Right atrium auricular region (tissue), 2 donors: ENCODE data around the gene NHERF2. TPM values are rescaled to one million over a fixed set of nuclear protein-coding genes. Genes with fewer than 3 reads are reported as not detected.
A peak's percentile ranks its signal among the peaks of the same experiment; 100 is the strongest.
"Not testable (repeated sequence)": the region's sequence is repeated elsewhere in the genome, so short reads cannot be mapped to it uniquely, and the experiment has no call there.

Experiments
- DNase-seq: peaks from one replicate; pipeline ENCODE4 v3.0.0-alpha.2; 2019; ENCODE audit warnings: low spot score
- H3K27ac ChIP-seq, 2 donors: fragments of 200-600 bp; sonication (generic); 1 replicate in 1 of 2; 2 replicates in 1 of 2; pipeline ENCODE4 v1.5.1; 2016 to 2019
- H3K27me3 ChIP-seq, 2 donors: fragments of 200-600 bp; sonication (generic); one replicate each; pipeline versions ENCODE4 v1.5.1 to v1.6.0; 2017 to 2019
- H3K36me3 ChIP-seq: fragments of 200-600 bp; sonication (generic); one replicate; pipeline ENCODE4 v1.5.1; 2016
- H3K4me1 ChIP-seq, 2 donors: fragments of 200-600 bp; sonication (generic); one replicate each; pipeline versions ENCODE4 v1.5.1 to v1.6.0; 2017 to 2019
- H3K4me3 ChIP-seq, 2 donors: fragments of 200-600 bp; sonication (generic); 1 replicate in 1 of 2; 2 replicates in 1 of 2; pipeline ENCODE4 v1.5.1; 2017 to 2019; ENCODE audit warnings: mild to moderate bottlenecking in 1 of 2, moderate library complexity in 1 of 2
- H3K9me3 ChIP-seq, 2 donors: fragments of 200-600 bp; sonication (generic); one replicate each; pipeline ENCODE4 v1.5.1; 2019
- CTCF ChIP-seq, 2 donors: fragments of 200-600 bp; sonication (generic); IDR thresholded peaks; one replicate each; pipeline ENCODE4 v1.5.1; 2019; ENCODE audit warnings: antibody characterized with exemption in 2 of 2
- total RNA-seq, 2 donors: library from RNA; depleted of rRNA; stranded (reverse); fragments of >200 nt; gene quantifications; one replicate each; pipeline ENCODE4 v1.1.0, GENCODE V29; 2016

Gene NHERF2
- total RNA-seq, 2 donors from 2014 or later = 187 to 213 TPM

- no peak for DNase-seq
- no peaks in the 10 kb centered on the region for H3K9me3 ChIP-seq
- no peak overlapping the region for H3K27ac ChIP-seq
- H3K36me3 ChIP-seq = peaks cover 11% of the 10 kb centered on the region
- no peaks in the 10 kb centered on the region for H3K27me3 ChIP-seq
- TF ChIP-seq CTCF (IDR thresholded peaks at IDR 0.05) = no peak
- H3K4me1 ChIP-seq = peaks cover 0 to 67% of the 10 kb centered on the region in 2 donors
- no peak overlapping the region for H3K4me3 ChIP-seq
These were observed 19.4 kb upstream of the NHERF2 start for GRCh38 chr16:2007081-2007836.

GRCh38 chr16:2008009-2008526, 18.6 kb upstream of the NHERF2 start:
- DNase-seq = no peak

GRCh38 chr16:2008631-2009163, 18.0 kb upstream of the NHERF2 start:
- H3K9me3 ChIP-seq = no peaks in the 10 kb centered on the region
- no peaks in the 10 kb centered on the region for H3K27me3 ChIP-seq
- H3K36me3 ChIP-seq = no peaks in the 10 kb centered on the region
- peaks cover 0 to 64% of the 10 kb centered on the region in 2 donors for H3K4me1 ChIP-seq
- peak overlapping the region; percentile 92 to 99 for H3K4me3 ChIP-seq
- DNase-seq = no peak
- TF ChIP-seq CTCF (IDR thresholded peaks at IDR 0.05) = no peak
- peak overlapping the region; percentile 84 to 91 for H3K27ac ChIP-seq

More at GRCh38 chr16:2008009-2008526, 18.6 kb upstream of the NHERF2 start:
- H3K27me3 ChIP-seq = no peaks in the 10 kb centered on the region
- TF ChIP-seq CTCF (IDR thresholded peaks at IDR 0.05) = no peak
- H3K36me3 ChIP-seq = peaks cover 3% of the 10 kb centered on the region
- H3K4me1 ChIP-seq = peaks cover 0 to 67% of the 10 kb centered on the region in 2 donors
- peak overlapping the region in 1 of 2 donors; percentile 99 for H3K4me3 ChIP-seq
- H3K27ac ChIP-seq = no peak overlapping the region
- H3K9me3 ChIP-seq = no peaks in the 10 kb centered on the region

GRCh38 chr16:2009164-2009711, 17.5 kb upstream of the NHERF2 start:
- H3K27me3 ChIP-seq = no peaks in the 10 kb centered on the region
- no peak for TF ChIP-seq CTCF (IDR thresholded peaks at IDR 0.05)
- H3K9me3 ChIP-seq = no peaks in the 10 kb centered on the region
- peak overlapping the region; percentile 92 to 99 for H3K4me3 ChIP-seq
- no peaks in the 10 kb centered on the region for H3K36me3 ChIP-seq
- no peak for DNase-seq
- H3K27ac ChIP-seq = peak overlapping the region; percentile 84 to 91
- peaks cover 0 to 58% of the 10 kb centered on the region in 2 donors for H3K4me1 ChIP-seq

- Histone ChIP-seq H3K4me3 (peak within 1 kb of the TSS; percentile 92 to 99), H3K36me3 (no peaks in the 10 kb centered on the region), H3K4me1 (peaks cover 0 to 51% of the 10 kb centered on the region in 2 donors), H3K27ac (peak within 1 kb of the TSS; percentile 84 to 91), H3K9me3 (no peaks in the 10 kb centered on the region), H3K27me3 (no peaks in the 10 kb centered on the region)
- peak in 1 of 2 donors; percentile 11 for TF ChIP-seq CTCF (IDR thresholded peaks at IDR 0.05)
- peak; percentile 73 for DNase-seq
These were observed 16.8 kb upstream of the NHERF2 start, which contains the start of gene ZNF598 for GRCh38 chr16:2009791-2010510. TSS of gene ZNF598 (minus strand) at chr16:2009821.

GRCh38 chr16:2011726-2012125, 15.0 kb upstream of the NHERF2 start:
- not testable (repeated sequence) for H3K4me3 ChIP-seq, DNase-seq, H3K9me3 ChIP-seq, H3K27me3 ChIP-seq, H3K27ac ChIP-seq, H3K36me3 ChIP-seq
- H3K4me1 ChIP-seq = peaks cover 0 to 33% of the 10 kb centered on the region in 2 donors
